GM19328 (cell line): ENCODE measurements around the gene RHOF.
A peak's percentile ranks its signal among the peaks of the same experiment; 100 is the strongest.
"Not testable (repeated sequence)": the region's sequence is repeated elsewhere in the genome, so short reads cannot be mapped to it uniquely, and the experiment has no call there.

Source experiments
- ATAC-seq: cut with Tn5 transposase; IDR thresholded peaks from one replicate; pipeline ENCODE4 v1.9.1; 2021; ENCODE audit warnings: mild to moderate bottlenecking, moderate library complexity; ENCODE audit not compliant: unreplicated experiment

The RHOF gene

GRCh38 chr12:121776190-121777098, 17.0 kb downstream of the RHOF start:
- no peak for ATAC-seq

DNA sequence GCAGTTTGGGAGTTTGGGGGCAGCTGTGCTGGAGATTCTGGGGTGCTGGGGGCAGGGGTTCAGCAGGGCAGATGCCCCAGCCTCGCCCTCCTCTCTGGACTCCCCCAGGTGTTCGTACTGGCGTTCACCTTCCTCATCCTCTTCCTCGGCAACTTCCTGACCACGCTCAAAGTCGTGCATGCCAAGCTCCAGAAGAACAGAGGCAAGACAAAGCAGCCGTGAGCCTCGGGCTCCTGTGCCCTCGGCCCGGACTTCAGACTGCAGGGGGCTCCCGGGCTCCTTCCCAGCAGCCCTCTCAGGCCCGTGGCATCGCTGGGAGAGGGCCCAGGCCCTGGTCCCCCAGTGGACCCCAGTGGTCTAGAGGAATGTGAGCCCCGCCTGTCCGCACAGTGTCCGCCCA, 18.0 kb downstream of the RHOF start:
- no peak for ATAC-seq

DNA sequence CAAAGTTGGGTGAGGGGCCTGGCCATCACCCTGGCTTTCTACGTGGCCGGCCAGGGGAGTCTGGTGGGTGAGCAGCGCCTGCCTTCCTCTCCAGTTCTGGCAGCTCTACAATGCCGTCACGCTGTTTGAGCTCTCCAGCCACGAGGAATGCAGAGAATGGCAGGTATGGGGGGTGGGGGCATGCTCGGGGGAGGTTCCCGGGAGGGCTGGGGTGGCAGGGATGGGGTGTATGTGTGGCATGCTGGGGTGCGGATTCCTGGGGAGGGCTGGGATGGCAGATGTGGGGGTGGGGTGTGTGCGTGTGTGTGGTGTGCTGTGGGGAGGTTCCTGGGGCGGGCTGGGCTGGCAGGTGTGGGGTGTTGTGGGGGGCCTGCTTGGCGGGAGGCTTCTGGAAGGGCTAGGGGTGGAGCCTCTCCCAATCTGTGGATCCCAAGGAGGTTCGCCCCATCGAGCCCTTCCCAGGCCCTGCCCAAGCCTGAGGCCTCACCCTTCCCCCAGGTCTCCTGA, 18.5 kb downstream of the RHOF start:
- ATAC-seq = no peak

DNA sequence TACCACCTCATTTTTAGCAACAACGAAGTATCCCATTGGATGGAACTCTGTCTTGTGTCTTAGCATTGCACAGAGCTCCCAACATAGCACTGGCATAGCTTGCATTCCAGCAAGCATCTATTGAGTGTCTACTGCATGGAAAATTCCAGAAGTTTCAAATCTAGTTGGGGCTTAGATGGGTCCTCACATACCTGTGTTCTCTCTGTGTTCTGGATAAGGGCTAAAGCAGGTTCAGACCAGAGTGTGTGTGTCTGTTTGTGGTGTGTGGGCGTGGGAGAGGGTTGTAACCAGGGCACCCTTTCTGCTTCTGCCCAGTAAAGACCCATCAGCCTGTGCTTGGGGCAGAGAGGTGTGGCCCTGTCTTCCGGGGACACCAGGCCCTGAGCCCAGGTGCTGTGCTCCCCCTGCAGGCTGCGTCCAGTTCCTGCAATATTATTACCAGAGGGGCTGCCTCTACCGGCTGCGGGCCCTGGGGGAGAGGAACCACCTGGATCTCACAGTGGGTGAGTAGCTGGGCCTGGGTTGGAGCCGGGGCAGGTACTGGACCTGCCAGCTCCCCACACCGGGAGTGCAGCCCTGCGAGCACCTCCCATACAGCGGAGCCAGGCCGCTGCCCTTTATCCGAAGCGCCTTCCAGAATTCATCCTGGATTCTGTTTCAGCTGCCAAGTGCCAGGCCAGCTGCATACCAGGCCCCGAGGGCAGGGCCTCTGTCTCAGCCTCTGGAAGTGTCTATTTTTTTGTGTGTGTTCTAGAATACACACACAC, 20.3 kb downstream of the RHOF start:
- ATAC-seq = peak; percentile 68

DNA sequence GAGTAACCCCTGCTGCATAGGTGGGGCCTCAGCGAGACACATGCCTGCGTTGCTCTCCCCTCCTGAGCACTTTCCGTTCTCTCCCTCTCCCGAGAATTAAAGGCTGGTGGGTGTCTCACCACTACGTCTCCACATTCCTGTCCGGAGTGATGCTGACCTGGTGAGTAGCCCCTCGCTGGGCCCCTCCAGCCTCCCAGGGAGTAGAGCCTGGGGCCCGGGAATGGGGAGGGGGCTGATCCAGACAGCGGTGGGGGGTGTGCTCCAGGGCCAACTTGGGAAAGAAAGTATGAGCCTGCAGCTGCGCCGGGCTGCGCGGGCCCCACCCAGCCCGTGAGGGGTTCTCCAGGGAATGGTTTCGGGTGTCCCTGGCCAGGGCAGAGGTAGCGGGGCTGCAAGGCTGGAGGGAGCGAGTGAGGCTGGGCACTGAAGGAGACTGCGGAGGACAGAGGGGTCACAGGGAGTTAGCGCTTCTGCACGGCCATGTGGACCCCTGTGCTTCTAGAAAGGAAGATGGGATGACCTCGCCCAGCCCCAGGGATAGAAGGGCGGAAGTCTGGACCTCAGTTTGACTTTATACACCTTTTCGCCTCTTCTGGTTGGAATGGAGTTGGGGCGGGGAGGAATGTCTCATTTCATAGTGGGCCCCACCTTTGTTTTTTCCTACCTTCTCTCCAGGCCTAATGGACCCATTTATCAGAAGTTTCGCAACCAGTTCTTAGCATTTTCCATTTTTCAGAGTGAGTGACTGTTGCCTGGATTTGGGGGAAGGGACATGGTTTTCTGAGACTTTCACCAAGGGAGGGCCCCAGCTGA, 22.5 kb downstream of the RHOF start:
- ATAC-seq = no peak

GRCh38 chr12:121770388-121770787, 23.1 kb downstream of the RHOF start:
- ATAC-seq = no peak

- ATAC-seq = no peak
Measured at GRCh38 chr12:121769831-121770301, 23.6 kb downstream of the RHOF start.

DNA sequence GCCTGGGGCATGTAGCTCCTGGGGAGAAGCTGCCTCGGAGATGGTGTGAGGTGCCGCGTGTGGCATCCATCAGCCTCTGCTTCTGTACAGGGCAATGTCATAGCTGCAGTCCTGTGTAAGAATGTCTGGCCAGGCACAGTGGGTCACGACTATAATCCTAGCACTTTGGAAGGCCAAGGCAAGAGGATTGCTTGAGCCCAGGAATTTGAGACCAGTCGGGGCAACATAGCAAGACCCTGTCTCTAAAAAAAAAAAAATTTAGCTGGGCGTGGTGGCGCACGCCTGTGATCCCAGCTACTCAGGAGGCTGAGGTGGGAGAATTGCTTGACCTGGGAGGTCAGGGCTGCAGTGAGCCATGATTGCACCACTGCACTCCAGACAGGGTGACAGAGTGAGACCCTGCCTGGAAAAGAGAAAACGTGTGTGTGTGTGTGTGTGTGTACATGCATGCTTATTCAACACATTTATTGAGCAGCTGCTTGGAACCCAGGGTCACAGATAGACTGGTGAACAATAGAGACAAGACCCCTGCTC, 24.1 kb downstream of the RHOF start:
- ATAC-seq = no peak

DNA sequence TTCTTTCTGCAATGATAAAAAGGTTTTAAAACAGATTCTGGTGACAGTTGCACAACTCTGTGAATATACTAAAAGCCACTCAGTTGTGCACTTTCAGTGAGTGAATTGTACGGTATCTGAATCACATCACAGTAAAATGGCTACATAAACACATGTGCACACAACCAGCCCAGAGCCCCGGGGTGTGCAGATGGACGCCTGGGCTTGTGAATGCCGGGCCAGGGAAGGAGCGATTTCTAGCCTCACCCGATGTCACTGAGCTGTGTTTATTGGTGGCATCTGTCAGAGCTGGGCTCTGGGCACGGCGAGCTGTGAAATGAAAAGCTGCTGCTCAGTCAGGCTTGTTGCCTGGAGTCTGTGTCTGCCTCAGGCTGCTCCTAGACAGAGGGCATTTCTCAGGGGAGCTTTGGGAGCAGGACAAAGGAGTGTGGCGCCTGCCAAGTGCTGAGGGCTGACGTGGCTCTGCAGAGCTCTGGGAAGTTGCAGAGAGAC, 25.9 kb downstream of the RHOF start:
- no peak for ATAC-seq

DNA sequence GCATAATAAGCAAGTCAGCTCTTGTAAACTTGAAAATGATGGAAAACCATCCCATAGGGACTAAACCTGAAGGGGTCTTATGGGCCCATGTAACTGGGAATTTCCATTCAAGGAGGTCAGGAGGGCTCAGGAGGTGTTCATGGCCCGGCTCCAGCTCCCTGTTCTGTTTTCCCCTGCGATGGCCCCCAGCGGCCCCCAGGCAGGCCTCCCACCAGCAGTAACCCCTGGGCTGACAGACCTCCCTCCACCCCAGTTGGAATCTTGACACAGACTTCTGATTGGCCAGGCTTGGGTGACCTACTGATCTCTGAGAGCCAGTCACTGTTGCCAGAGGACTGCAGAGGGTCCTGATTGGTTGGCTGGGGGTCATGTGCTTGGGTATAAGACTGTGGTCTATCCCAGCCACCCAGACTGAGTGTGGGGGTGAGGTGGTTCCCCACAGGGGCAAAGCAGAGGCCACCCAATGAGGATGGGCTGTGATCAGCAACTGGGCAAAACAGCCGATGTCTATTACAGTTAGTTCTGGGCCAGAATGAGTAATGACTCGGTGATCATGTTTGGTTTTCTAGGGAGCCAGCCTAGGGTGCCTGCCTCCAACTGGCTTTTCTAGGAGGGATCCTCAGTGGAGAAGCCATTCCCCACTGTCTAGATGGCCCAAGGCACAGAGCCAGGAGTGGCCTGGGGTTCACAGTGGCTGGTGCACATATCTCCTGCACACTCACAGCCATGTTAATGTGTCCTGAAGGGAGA, 27.0 kb downstream of the RHOF start:
- no peak for ATAC-seq

DNA sequence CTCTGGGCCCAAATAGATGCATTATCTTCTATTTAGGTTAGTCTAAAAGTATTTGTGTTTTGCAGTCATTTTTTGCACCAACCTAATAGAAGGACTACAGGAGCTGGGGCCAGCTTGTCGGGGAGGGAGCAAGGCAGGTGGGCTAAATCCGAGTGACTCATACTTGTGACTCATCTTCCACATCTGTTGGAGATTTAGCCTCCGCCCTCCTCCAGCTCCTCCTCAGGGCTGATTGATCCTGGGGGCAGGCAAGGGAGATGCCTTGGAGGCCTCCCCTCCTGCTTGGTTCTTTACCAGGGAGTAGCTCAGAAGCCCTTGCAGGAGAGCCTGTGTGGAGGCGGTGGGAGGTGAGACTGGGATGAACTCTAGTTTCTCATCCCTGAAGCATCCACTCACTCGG, 27.9 kb downstream of the RHOF start:
- ATAC-seq = no peak

DNA sequence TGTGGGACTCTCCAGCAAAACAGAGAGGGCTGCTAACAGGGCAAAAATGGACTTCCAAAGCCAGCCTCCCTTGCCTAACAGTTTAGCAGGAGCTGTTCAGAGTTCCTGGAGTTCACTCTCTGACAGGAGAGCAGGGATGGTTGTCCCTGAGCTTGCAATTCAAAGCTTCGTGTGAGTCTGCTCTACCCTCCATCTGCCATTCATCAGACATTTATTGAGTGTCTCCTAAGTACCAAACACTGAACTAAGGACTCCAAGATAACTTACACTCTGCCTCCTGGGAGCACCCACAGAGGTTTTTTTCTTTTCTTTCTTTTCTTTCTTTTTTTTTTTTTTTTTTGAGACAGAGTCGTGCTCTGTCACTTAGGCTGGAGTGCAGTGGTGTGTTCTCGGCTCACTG, 28.7 kb downstream of the RHOF start:
- ATAC-seq = no peak

GRCh38 chr12:121762269-121762668, 31.2 kb downstream of the RHOF start:
- no peak for ATAC-seq

- not testable (repeated sequence) for ATAC-seq
Measured at GRCh38 chr12:121758536-121758935, 35.0 kb downstream of the RHOF start.

GRCh38 chr12:121755591-121755990, 37.9 kb downstream of the RHOF start:
- ATAC-seq = no peak

DNA sequence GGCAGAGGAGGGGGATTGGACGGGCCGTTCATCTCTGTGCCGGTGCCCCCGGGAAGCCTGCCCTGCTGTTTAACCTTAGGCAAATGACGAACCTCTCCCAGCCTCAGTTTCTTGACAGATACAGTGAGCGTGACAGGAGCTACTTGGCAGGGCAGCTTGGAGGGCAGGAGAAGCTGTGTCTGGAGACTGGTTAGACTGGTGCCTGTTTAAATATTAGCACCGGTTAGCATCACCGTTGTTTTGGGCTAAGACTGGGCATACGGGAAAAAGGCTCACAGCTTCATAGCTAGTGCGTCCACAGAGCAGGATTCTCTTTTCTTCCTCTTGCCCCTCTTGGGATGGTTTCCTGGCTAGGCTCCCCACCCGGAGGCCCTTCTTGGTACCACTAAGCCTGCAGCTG, 38.7 kb downstream of the RHOF start:
- ATAC-seq = no peak

DNA sequence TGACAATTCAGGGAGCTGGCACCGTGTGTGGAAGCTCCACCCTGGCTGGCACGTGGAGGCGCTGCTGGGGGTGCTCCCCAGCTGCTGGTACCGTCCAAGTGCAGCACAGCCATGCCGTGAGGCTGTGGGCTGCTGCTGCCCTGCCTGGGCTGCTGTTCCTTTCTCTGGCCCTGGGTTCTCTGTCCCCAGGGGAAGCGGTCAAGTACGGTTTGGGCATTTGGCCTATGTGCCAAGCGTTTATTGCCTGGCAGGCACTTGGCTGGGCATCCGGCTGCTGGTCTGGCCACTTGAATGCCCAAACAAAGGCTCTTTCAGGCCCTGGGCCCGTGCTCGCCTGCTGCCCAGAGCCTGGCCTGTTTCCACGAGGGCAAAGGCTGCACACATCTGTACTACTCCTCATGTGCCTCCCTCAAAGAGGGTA, 39.6 kb downstream of the RHOF start:
- no peak for ATAC-seq

GRCh38 chr12:121751749-121752351, 41.6 kb downstream of the RHOF start:
- no peak for ATAC-seq

- ATAC-seq = no peak
Measured at GRCh38 chr12:121751034-121751433, 42.5 kb downstream of the RHOF start.
